ENCODE results near the gene PDGFRB.

The PDGFRB gene

DNA sequence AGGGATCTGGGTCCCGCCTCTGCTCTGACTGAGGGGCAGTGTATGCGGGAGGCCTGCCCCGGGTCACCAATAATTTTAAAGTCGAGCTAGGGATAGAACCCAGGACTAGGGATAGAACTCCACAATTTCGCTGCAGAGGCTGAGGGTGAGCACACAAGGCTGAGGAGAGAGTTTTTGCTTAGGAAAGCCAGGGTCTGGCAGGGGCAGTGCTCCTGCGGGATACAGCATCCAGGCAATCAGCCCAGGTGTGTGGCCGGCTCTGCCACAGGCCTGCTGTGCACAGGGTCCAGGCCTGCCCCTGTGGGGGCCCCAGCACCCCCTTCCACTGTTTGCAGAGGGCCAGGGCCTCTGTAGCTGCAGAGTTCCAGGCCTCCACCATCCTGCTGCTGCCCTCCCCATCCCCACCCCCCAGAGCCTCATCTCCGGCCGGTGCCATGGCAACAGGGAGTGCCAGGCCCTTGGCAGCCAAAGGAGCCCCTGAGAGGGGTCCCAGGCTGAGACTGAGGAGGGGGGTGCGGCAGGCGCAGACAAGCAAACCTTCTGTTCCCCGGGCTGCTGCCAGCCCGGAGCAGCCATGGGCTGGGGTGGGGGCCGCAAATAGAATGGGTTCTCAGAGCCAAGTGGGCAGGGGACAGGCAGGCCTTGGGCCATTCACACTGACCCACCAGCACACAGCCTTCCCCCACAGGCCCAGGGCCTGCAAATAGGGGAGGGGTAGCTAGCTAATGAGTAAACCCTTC is 8.6 kb downstream of the PDGFRB start:
- WGBS, 2 experiments = 83 to 87% methylated on average over 14 of the region's 14 CpGs
- Histone ChIP-seq H3K4me1 (ENCODE audit: control insufficient read depth, insufficient read depth, low read length) (peaks cover 29% of the 10 kb centered on the region), H3K27ac (ENCODE audit: insufficient read depth, low read depth, low read length, poor library complexity, severe bottlenecking) (no peak overlapping the region)

DNA sequence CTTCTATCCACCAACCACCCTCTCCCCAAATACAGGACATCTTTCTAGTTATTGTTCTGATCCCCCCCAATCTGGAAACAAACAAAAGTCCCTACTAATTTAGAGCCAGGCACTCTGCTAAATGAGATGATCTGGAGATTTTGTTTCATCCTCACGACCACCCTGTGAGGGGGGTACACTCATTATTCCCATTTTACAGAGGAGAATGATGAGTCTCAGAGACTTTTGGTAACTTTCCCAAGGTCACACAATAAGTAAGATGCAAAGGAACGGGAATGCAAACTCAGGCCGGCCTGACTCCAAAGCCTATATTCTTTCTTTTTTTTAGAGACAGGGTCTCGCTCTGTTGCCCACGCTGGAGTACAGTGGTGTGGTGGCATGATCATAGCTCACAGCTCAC is 9.4 kb downstream of the PDGFRB start:
- WGBS, 2 experiments = 94 to 99% methylated on average over 5 of the region's 5 CpGs
- H3K4me1 ChIP-seq (ENCODE audit: control insufficient read depth, insufficient read depth, low read length) = peaks cover 37% of the 10 kb centered on the region
- H3K4me3 ChIP-seq (ENCODE audit: insufficient read depth, low read depth, low read length) = no peak overlapping the region
- H3K27me3 ChIP-seq (ENCODE audit: control insufficient read depth, insufficient read depth, low read length, poor library complexity, severe bottlenecking) = no peaks in the 10 kb centered on the region
- H3K36me3 ChIP-seq (ENCODE audit: control insufficient read depth, insufficient read depth, low read length) = no peaks in the 10 kb centered on the region
- no peaks in the 10 kb centered on the region for H3K9me3 ChIP-seq (ENCODE audit: control insufficient read depth, low read length)
- H3K27ac ChIP-seq (ENCODE audit: insufficient read depth, low read depth, low read length, poor library complexity, severe bottlenecking) = no peak overlapping the region

More for the DNA sequence above, 8.6 kb downstream of the PDGFRB start:
- Histone ChIP-seq H3K4me3 (ENCODE audit: insufficient read depth, low read depth, low read length) (no peak overlapping the region), H3K36me3 (ENCODE audit: control insufficient read depth, insufficient read depth, low read length) (no peaks in the 10 kb centered on the region), H3K27me3 (ENCODE audit: control insufficient read depth, insufficient read depth, low read length, poor library complexity, severe bottlenecking) (no peaks in the 10 kb centered on the region), H3K9me3 (ENCODE audit: control insufficient read depth, low read length) (no peaks in the 10 kb centered on the region)

DNA sequence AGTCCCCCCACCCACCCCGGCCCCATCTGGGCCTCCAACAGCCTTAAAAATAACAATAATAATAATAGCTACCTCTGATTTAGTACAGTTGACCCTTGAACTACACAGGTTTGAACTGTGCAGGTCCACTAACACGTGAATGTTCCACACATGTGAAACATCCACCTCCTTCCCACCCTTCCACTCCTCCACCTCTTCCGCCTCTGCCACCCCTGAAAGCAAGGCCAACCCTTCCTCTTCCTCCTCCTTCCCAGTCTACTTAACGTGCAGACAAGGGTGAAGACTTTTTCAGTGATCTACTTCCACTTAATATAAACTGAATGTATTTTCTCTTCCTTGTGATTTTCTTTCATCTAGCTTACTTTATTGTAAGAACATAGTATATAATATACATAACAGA is 10.8 kb downstream of the PDGFRB start:
- Histone ChIP-seq H3K4me3 (ENCODE audit: insufficient read depth, low read depth, low read length) (no peak overlapping the region), H3K4me1 (ENCODE audit: control insufficient read depth, insufficient read depth, low read length) (peaks cover 47% of the 10 kb centered on the region), H3K9me3 (ENCODE audit: control insufficient read depth, low read length) (no peaks in the 10 kb centered on the region), H3K36me3 (ENCODE audit: control insufficient read depth, insufficient read depth, low read length) (no peaks in the 10 kb centered on the region), H3K27ac (ENCODE audit: insufficient read depth, low read depth, low read length, poor library complexity, severe bottlenecking) (no peak overlapping the region), H3K27me3 (ENCODE audit: control insufficient read depth, insufficient read depth, low read length, poor library complexity, severe bottlenecking) (no peaks in the 10 kb centered on the region)
- WGBS, 2 experiments = 53 to 62% methylated on average over 4 of the region's 4 CpGs

- Histone ChIP-seq H3K4me3 (ENCODE audit: insufficient read depth, low read depth, low read length) (no peak overlapping the region), H3K9me3 (ENCODE audit: control insufficient read depth, low read length) (no peaks in the 10 kb centered on the region), H3K4me1 (ENCODE audit: control insufficient read depth, insufficient read depth, low read length) (peaks cover 52% of the 10 kb centered on the region), H3K36me3 (ENCODE audit: control insufficient read depth, insufficient read depth, low read length) (no peaks in the 10 kb centered on the region), H3K27ac (ENCODE audit: insufficient read depth, low read depth, low read length, poor library complexity, severe bottlenecking) (peak overlapping the region; percentile 44), H3K27me3 (ENCODE audit: control insufficient read depth, insufficient read depth, low read length, poor library complexity, severe bottlenecking) (no peaks in the 10 kb centered on the region)
- WGBS, 2 experiments = 47 to 51% methylated on average over 14 of the region's 14 CpGs
Measured at GRCh38 chr5:150144246-150144801, 11.3 kb downstream of the PDGFRB start.

DNA sequence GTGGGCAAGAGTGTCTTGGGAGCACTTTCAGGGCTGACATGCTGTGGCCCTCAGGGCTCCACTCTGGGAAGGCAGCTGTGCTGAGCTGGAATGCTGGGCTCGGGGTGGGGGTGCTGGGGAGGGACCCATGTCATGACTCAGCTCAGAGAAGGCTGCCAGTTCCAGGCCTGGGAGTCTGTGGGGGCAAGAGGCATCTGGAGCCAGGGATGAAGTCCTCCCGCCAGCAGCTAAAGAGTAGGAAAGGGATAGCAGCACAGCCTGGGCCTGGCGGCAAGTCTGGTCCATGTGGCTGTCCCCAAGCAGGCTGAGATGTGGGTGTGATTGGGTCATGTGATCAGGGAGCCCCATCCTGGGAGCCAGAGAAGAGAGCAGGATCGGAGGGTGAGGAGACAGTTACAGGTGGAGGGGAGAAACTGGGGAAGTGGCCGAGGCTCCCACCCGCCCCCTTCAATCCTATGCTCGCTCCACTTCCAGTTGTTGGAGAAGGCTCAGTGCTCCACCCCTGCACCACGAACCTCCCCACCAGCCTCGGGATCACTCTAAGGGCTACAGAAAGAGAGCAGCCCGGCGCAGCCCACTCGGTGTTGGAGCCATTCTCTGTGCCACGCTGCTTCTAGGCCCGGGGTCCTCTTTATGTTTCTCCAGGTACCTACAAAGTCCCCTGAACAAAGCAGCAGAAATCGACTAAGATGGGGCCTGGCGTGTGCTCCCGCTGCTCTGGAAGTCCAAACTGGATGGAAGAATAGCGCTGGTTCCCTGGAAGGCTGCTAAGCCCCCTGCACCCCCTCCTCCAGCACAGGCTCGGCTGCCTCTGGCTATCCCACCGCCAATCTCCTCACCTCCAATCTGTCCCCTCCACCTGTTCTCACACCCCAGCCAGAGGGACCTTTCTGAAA is 12.0 kb downstream of the PDGFRB start:
- WGBS, 2 experiments = 75 to 77% methylated on average over 20 of the region's 20 CpGs
- Histone ChIP-seq H3K4me3 (ENCODE audit: insufficient read depth, low read depth, low read length) (no peak overlapping the region), H3K4me1 (ENCODE audit: control insufficient read depth, insufficient read depth, low read length) (peaks cover 59% of the 10 kb centered on the region), H3K27me3 (ENCODE audit: control insufficient read depth, insufficient read depth, low read length, poor library complexity, severe bottlenecking) (no peaks in the 10 kb centered on the region), H3K9me3 (ENCODE audit: control insufficient read depth, low read length) (no peaks in the 10 kb centered on the region), H3K36me3 (ENCODE audit: control insufficient read depth, insufficient read depth, low read length) (no peaks in the 10 kb centered on the region), H3K27ac (ENCODE audit: insufficient read depth, low read depth, low read length, poor library complexity, severe bottlenecking) (no peak overlapping the region)

DNA sequence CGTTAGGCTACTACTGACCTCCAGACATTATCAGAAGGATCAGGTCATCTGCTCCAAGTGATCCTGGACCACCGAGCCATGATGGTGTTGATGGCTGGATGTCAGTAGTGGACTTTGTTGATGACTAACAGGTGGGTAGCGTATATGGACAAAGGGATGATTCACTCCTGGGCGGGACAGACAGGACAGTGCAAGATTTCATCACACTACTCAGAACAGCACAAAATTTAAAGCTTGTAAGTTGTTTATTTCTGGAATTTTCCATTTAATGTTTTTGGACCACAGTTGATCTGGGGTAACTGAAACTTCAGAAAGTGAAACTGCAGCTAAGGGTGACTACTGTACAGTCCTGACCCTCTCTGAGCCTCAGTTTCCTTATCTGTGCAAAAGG is 12.7 kb downstream of the PDGFRB start:
- Histone ChIP-seq H3K4me3 (ENCODE audit: insufficient read depth, low read depth, low read length) (no peak overlapping the region), H3K27ac (ENCODE audit: insufficient read depth, low read depth, low read length, poor library complexity, severe bottlenecking) (no peak overlapping the region), H3K27me3 (ENCODE audit: control insufficient read depth, insufficient read depth, low read length, poor library complexity, severe bottlenecking) (no peaks in the 10 kb centered on the region), H3K9me3 (ENCODE audit: control insufficient read depth, low read length) (no peaks in the 10 kb centered on the region), H3K36me3 (ENCODE audit: control insufficient read depth, insufficient read depth, low read length) (no peaks in the 10 kb centered on the region), H3K4me1 (ENCODE audit: control insufficient read depth, insufficient read depth, low read length) (peaks cover 66% of the 10 kb centered on the region)
- WGBS, 2 experiments = 98 to 99% methylated on average over 4 of the region's 4 CpGs

GRCh38 chr5:150142185-150142958 is 13.3 kb downstream of the PDGFRB start:
- WGBS, 2 experiments = 84 to 87% methylated on average over 14 of the region's 14 CpGs
- Histone ChIP-seq H3K4me1 (ENCODE audit: control insufficient read depth, insufficient read depth, low read length) (peaks cover 71% of the 10 kb centered on the region), H3K9me3 (ENCODE audit: control insufficient read depth, low read length) (no peaks in the 10 kb centered on the region), H3K36me3 (ENCODE audit: control insufficient read depth, insufficient read depth, low read length) (no peaks in the 10 kb centered on the region), H3K27ac (ENCODE audit: insufficient read depth, low read depth, low read length, poor library complexity, severe bottlenecking) (peak overlapping the region; percentile 38), H3K27me3 (ENCODE audit: control insufficient read depth, insufficient read depth, low read length, poor library complexity, severe bottlenecking) (no peaks in the 10 kb centered on the region), H3K4me3 (ENCODE audit: insufficient read depth, low read depth, low read length) (no peak overlapping the region)

DNA sequence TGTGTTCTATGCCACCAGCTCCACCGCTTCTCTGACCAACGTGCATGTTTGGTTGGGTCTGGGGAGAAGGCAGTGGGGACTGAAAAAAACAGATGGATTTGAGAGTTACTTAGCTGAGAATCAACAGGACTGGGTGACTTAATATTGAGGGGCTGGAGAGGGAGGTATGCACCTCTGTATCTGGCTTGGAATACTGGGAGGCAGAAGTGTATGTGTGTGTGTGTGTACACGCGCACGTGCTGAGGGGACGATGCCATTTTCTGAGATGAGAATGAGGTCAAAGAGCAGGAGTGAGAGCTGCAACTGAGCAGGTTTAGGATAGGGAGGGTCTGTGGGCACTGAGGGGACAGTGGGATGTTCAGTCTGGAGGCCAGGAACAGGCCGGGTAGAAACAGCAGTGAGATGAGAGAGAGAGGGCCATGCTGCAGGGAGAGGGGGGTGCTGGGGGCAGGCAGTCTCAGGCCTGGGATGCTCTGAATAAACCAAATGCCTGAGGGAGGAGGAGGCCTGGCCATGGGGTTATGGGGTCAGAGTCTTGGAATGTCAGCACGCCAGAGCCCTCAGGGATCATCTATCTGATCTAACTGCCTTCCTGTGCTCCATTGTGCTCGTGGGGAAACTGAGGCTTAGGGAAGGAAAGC is 14.0 kb downstream of the PDGFRB start:
- 70 to 73% methylated on average over 9 of the region's 9 CpGs for WGBS, 2 experiments
- H3K4me3 ChIP-seq (ENCODE audit: insufficient read depth, low read depth, low read length) = no peak overlapping the region
- H3K36me3 ChIP-seq (ENCODE audit: control insufficient read depth, insufficient read depth, low read length) = no peaks in the 10 kb centered on the region
- H3K27ac ChIP-seq (ENCODE audit: insufficient read depth, low read depth, low read length, poor library complexity, severe bottlenecking) = peak overlapping the region; percentile 60
- H3K4me1 ChIP-seq (ENCODE audit: control insufficient read depth, insufficient read depth, low read length) = peaks cover 71% of the 10 kb centered on the region
- H3K27me3 ChIP-seq (ENCODE audit: control insufficient read depth, insufficient read depth, low read length, poor library complexity, severe bottlenecking) = no peaks in the 10 kb centered on the region
- no peaks in the 10 kb centered on the region for H3K9me3 ChIP-seq (ENCODE audit: control insufficient read depth, low read length)

- no peak overlapping the region for H3K27ac ChIP-seq (ENCODE audit: insufficient read depth, low read depth, low read length, poor library complexity, severe bottlenecking)
- H3K4me1 ChIP-seq (ENCODE audit: control insufficient read depth, insufficient read depth, low read length) = peaks cover 77% of the 10 kb centered on the region
- no peaks in the 10 kb centered on the region for H3K36me3 ChIP-seq (ENCODE audit: control insufficient read depth, insufficient read depth, low read length)
- 89% methylated on average over 11 of the region's 11 CpGs for WGBS, 2 experiments
- H3K9me3 ChIP-seq (ENCODE audit: control insufficient read depth, low read length) = no peaks in the 10 kb centered on the region
- H3K4me3 ChIP-seq (ENCODE audit: insufficient read depth, low read depth, low read length) = no peak overlapping the region
- no peaks in the 10 kb centered on the region for H3K27me3 ChIP-seq (ENCODE audit: control insufficient read depth, insufficient read depth, low read length, poor library complexity, severe bottlenecking)
Measured at GRCh38 chr5:150140830-150141229, 14.8 kb downstream of the PDGFRB start.

Data from ectodermal cell (in vitro differentiated cells).